EH (cell line): ENCODE data around the gene SREBF2.
A peak's percentile ranks its signal among the peaks of the same experiment; 100 is the strongest.

Source experiments
- DNase-seq: peaks from one replicate; pipeline ENCODE4 v3.0.0-alpha.2; 2015; ENCODE audit warnings: low read depth

The SREBF2 gene

DNA sequence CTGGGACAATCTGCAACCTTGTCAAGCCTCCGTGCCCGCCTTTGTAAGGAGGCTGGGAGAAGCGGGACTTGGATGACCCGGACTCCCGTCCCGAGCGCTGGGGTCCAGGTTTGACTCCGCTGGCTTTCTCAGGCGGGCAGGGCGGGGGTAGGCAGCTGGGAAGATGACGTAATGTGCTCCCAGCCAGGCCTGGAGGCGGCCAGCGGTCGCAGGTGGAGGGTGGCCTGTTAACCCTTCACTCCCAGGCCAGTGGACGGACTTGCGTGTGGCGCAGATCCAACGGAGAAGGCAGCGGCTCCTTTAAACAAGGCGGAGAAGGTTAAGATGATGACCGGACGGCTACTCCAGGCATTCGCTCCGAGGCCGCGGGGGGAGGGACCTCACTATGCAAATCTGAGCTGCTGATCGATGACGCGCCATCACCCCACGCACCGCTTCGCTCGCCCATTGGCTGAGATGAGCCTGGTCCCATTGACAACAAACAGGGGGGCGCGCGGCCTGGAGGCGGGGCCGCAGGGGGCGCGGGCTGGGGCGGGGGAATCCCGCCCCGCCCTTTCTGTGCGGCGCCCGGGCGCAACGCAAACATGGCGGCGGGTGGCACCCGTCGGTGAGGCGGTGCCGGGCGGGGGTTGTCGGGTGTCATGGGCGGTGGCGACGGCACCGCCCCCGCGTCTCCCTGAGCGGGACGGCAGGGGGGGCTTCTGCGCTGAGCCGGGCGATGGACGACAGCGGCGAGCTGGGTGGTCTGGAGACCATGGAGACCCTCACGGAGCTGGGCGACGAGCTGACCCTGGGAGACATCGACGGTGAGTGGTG lies at the start of gene SREBF2:
TSS of gene SREBF2 (plus strand) at position 553 of the 816 bp plus-strand sequence. CDS start at position 719, 166 bp downstream.
- DNase-seq = peak; percentile 100

GRCh38 chr22:41787331-41787730 lies 45.6 kb upstream of the SREBF2 start:
- no peak for DNase-seq

DNA sequence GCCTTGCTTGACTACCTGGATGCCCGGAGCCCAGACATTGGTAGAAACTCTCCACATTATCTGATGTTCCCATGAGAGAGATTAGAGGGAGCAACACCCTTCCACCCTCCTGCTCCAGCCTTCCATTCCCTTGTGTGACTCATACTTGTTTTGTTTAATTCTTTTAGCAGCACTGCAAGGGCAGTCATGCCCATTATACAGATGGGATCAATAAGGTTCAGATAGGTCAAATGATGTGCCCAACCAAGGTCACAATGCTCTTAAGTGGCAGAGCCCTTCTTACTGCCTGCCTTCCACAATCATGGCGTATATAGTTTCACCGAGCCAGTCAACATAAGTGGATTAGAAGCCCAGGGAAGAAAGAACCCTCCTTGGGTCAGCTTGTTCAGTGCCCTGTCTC lies 39.0 kb upstream of the SREBF2 start:
- no peak for DNase-seq

DNA sequence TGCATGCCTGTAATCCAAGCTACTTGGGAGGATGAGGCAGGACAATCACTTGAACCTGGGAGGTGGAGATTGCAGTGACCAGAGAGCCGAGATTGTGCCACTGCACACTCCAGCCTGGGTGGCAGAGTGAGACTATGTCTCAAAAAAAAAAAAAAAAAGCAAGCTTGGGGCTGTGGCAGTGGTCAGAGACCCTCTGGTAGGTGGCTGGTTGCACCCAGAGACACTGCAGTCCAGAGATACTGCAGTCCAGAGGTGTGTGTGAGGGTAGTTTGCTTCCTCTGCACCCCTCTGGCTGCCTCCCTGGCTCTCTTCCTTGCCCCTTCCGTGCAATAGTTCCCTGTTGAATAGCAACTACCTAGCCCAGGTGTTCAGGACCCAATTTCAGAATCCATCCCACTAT lies 34.2 kb upstream of the SREBF2 start:
- no peak for DNase-seq

DNA sequence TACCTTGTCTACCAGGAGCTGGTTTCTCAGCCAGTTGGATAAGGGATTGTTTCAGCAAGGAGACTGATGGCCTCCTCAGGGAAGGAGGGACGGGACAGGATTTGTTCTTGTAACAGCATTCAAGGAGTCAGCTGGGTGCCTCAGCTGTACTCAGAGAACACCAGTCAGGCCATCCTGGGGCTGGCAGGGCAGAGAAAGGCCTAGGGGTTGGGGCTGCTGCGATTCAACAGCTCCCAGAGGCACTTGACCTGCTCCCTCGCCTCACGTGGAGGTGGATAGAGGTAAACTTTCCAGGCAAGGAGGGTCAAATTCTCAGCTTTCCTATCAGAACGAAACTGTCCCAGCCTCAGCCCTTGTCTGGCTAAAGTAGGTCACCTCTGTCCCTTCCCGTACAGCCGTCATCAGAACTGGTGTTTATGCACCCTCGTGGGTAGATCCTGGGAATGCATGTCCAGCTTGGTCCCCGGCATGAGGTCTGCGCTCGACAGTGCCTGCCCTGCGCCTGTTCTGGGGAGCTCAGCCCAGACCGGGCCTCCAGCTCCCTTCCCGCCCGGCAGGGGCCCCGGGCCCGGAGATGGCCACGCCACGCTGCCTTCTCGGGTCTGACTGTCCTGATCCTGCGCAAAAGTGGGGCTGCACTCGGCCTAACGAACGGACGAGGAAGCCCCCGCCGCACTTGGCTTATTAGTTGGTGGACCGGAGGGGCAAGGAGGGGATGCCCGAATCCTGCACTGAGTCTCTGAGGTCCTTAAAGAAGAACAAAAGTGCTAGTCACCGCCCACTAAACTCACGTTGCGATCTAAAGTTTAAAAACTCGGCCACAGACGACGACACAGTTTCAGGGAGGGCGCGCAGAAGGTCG lies 33.2 kb upstream of the SREBF2 start:
- DNase-seq = peak; percentile 32

GRCh38 chr22:41800348-41801146 lies 32.4 kb upstream of the SREBF2 start, which contains the start of gene CCDC134:
CCDC134 (plus strand) TSS chr22:41800679; CDS start chr22:41808891, 8,212 bp downstream.
- peak; percentile 89 for DNase-seq

- DNase-seq = no peak
Measured at GRCh38 chr22:41801147-41801819, 31.6 kb upstream of the SREBF2 start.

- no peak for DNase-seq
Measured at GRCh38 chr22:41801886-41802285, 31.0 kb upstream of the SREBF2 start.

DNA sequence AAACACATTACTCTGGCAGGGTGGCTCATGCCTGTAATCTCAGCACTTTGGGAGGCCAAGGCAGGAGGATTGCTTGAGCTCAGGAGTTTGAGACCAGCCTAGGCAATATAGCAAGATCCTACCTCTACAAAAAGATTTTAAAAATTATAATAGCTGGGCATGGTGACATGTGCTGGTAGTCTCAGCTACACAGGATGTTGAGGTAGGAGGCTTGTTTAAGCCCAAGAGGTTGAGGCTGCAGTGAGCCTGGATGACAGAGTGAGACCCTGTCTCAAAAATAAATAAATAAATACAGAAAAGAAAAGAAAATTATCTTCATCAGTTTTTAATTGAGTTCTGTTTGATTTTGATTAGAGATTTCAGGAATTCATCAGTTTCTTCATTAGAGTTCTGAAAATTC lies 27.3 kb upstream of the SREBF2 start:
- DNase-seq = no peak

GRCh38 chr22:41808400-41808799 lies 24.5 kb upstream of the SREBF2 start:
- no peak for DNase-seq

- no peak for DNase-seq
Measured at GRCh38 chr22:41810022-41810421, 22.9 kb upstream of the SREBF2 start.

DNA sequence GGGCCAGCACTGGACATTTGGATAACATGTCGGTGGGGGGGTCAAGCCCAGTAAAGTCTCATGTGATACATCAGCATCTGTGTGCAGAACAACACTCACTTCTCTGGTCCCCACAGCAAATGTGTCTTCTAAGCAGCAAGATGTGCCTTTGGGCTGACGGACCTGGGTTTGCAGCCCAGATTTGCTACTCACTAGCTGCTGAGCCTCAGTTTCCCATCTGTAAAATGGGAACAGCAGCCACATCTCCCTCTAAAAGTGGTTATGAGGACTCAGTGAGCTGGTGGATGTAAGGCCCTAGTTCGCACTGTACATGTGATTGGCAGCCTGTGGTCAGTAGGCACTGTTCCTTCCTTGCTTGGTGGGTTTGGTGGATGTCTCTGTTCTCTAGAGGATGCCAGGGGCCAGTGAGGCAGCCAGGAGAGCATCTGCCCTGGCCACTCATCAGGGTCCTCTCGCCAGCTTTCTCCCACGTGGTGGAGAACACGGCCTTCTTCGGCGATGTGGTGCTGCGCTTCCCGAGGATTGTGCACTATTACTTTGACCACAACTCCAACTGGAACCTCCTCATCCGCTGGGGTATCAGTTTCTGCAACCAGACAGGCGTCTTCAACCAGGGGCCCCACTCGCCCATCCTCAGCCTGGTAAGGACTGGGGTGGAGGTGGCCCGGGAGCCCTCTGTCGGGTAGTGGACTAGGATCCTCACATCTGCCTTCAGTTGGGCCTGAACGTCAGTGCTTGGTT lies 19.9 kb upstream of the SREBF2 start:
- no peak for DNase-seq

GRCh38 chr22:41813726-41814410 lies 19.0 kb upstream of the SREBF2 start:
- peak; percentile 30 for DNase-seq

DNA sequence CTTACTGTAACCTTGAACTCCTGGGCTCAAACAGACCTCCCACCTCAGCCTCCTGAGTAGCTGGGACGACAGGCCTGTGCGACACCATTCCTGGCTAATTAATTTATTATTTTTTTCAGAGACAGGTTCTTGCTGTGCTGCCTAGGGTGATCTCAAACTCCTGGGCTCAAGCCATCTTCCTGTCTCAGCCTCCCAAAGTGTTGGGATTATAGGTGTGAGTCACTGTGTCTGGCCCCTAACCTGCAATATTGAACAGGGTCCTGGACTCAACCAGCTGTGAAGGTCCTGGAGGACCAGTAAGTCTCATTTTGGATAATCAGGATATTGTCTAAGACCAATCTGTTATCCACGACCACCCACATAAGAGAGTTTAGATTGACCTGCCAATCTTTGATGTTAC lies 17.2 kb upstream of the SREBF2 start:
- no peak for DNase-seq

DNA sequence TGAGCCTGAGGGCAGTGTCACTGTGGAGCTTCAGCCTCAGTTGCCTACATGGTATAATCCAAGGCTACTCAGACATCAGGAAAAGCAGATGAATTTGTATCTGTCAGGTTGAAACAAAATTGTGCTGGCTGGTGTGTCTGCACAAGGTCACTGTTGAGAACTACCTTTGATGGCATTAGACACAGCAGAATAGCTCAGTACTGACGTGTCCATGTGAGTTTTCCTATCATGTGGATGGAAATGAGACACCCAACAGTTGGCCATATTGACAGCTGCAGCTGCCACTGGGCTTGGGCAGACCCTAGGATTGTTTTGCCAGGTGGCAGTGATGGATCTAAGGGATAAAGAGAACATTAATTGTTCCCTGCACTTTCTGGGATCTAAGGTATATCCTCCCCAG lies 16.7 kb upstream of the SREBF2 start:
- no peak for DNase-seq

GRCh38 chr22:41816871-41817270 lies 16.0 kb upstream of the SREBF2 start:
- DNase-seq = no peak

GRCh38 chr22:41818011-41818410 lies 14.9 kb upstream of the SREBF2 start:
- DNase-seq = no peak

DNA sequence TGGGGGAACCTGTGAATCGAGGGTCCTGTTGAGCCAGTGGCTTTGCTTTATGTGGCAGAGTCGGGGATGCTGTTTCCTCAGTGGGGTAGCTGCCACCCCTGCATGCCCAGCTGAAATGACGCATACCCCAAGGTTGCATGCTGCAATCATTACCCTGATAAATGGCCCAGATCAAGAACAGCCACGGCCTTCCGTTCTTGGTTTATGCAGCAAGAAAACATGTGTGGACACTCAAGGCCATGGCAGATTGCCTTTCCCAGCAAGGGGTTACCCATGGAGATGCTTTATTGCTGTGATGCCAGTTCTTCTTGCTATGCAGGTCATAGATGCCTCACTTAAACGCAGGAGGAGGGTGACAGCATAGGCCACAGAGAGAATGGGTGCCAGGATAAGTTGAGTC lies 14.3 kb upstream of the SREBF2 start:
- DNase-seq = no peak

GRCh38 chr22:41819257-41819656 lies 13.6 kb upstream of the SREBF2 start:
- DNase-seq = no peak

DNA sequence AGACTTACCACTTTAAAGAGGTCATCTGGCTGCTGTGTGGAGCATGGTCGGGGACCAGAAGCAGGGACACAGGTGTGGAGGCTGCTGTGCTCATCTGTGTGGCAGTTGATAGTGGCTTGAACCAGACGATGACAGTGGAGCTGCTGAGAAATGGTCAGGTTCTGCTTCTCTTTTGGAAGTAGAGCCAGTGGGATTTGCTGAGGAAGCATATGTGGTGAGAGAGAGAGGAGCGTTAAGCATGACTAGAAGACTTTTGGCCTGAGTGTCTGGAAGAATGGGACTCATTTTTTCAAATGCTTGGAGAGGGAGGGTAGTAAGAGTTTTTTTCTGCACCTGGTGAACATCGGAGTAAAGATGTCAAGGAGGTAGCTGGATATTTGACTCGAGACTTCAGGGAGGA lies 12.5 kb upstream of the SREBF2 start:
- DNase-seq = no peak
